Lower lobe of right lung (tissue), 2 donors: ENCODE results near the gene KLHL15. TPM values are rescaled to one million over a fixed set of nuclear protein-coding genes. Genes with fewer than 3 reads are reported as not detected.

Experiments used
- ATAC-seq, 2 donors: fragments of 200-7000 bp; cut with Tn5 transposase; one replicate each; pipeline ENCODE4 v1.9.1; 2020 to 2022; ENCODE audit warnings: mild to moderate bottlenecking in 2 of 2, moderate library complexity in 2 of 2
- DNase-seq: peaks from one replicate; pipeline ENCODE4 v3.0.0-alpha.2; 2020
- H3K27ac ChIP-seq: fragments of 200-600 bp; one replicate; pipeline ENCODE4 v1.8.0; 2022
- H3K27me3 ChIP-seq: fragments of 200-600 bp; one replicate; pipeline ENCODE4 v1.8.0; 2022; ENCODE audit warnings: low read depth
- H3K36me3 ChIP-seq: fragments of 200-600 bp; one replicate; pipeline ENCODE4 v1.8.0; 2022; ENCODE audit warnings: mild to moderate bottlenecking
- H3K4me1 ChIP-seq: fragments of 200-600 bp; one replicate; pipeline ENCODE4 v1.8.0; 2022
- H3K4me3 ChIP-seq: fragments of 200-600 bp; one replicate; pipeline ENCODE4 v1.8.0; 2022; ENCODE audit warnings: mild to moderate bottlenecking
- H3K9me3 ChIP-seq: fragments of 200-600 bp; one replicate; pipeline ENCODE4 v1.8.0; 2022
- CTCF ChIP-seq: fragments of 200-600 bp; IDR thresholded peaks from one replicate; pipeline ENCODE4 v1.8.0; 2022; ENCODE audit warnings: antibody characterized with exemption, mild to moderate bottlenecking
- intact Hi-C: fragments of 100-400 bp; cut with DNase I; formaldehyde crosslinking; loops from one replicate; pipeline ENCODE4 v1.11.0; 2022
- total RNA-seq: library from RNA; stranded (reverse); fragmentation: NEBNext Ultra II Directional; extraction: Animal tissue kit (Norgen Biotek cat#: 25700); gene quantifications from one replicate; pipeline ENCODE4 v1.2.1, GENCODE V29; 2021
- donor health status: DM: no; HTN: yes; CAD: no; lungs with severe emphysema.

The KLHL15 gene
- total RNA-seq, 1 donor from 2014 or later, result 6.3 TPM

DNA sequence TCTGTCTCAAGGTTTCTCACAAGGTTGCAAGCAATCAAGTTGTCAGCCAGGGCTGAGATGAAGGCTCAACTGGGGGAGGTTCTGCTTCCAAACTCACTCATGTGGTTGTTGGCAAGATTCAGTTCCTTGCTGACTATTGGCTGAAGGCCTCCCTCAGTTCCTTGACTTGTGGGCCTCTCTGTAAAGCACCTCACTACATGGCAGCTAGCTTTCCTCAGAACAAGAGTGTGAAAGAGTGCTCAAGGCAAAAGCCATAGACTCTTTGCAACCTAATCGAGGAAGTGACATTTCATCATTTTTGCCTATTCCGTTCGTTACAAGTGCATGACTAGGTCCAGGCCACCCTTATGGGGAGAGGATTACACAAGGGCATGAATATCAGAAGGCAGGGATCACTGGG lies 67.2 kb downstream of the KLHL15 start:
- intact Hi-C loops, result no loop called here
- Histone ChIP-seq H3K9me3 (no peaks in the 10 kb centered on the region), H3K27ac (no peak overlapping the region), H3K4me1 (no peaks in the 10 kb centered on the region), H3K36me3 (no peaks in the 10 kb centered on the region), H3K27me3 (no peaks in the 10 kb centered on the region), H3K4me3 (no peak overlapping the region)
- no peak for TF ChIP-seq CTCF
- peak in 1 of 2 donors; percentile 14 for ATAC-seq
- no peak for DNase-seq

- H3K36me3 ChIP-seq, result no peaks in the 10 kb centered on the region
- H3K4me1 ChIP-seq, result no peaks in the 10 kb centered on the region
- no peak overlapping the region for H3K4me3 ChIP-seq
- DNase-seq (no peak), ATAC-seq (no peak)
- intact Hi-C loops, result no loop called here
- no peaks in the 10 kb centered on the region for H3K27me3 ChIP-seq
- no peak for TF ChIP-seq CTCF
- no peak overlapping the region for H3K27ac ChIP-seq
- no peaks in the 10 kb centered on the region for H3K9me3 ChIP-seq
Measured at GRCh38 chrX:23954396-23954795, 72.6 kb downstream of the KLHL15 start.

GRCh38 chrX:23953908-23954269 lies 73.1 kb downstream of the KLHL15 start:
- H3K27ac ChIP-seq, result peak overlapping the region; percentile 65

DNA sequence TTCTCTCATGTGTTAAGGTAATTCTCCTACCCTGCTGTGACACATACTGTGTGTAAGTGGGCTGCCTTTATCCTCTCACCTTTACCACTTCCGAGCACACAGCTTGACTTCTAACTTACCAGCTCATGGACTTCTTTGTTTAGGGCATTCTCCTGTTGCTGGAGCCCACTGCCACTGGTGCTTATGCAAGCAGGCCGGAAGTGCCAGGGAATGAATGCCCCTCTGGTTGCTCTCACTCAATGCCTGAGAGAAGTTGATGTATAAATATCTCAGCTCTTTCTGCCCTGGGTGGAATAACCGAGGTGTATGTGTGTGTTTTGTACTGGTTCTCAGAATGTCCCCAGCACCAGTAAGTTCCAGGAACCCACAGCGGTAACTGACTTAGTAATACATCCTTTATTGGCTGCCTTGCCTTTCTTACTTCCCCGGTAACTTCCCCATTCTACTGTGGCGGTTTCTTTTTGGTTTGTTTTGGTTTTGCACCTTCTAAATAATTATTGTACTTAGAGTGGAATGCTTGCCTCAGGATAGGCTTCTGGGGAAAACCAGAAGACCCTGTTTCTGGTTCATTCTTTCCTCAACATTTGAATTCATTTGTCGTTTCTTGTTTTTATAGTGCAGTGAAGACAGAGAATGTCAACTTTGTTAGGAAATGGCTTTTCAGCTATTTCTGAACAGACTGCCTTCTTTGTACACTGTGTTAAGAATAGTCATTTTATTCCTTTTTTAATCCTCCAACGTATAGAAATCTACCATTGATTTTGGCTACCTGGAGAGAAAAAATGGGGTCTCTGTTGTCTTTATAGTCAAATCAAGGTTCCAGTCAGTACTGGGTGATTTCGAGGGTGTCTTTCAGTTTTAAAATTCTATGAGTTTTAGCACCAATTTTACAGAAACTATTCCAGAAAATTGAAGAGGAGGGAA lies 73.7 kb downstream of the KLHL15 start:
- no peaks in the 10 kb centered on the region for H3K4me1 ChIP-seq
- H3K4me3 ChIP-seq, result no peak overlapping the region
- TF ChIP-seq CTCF, result no peak
- intact Hi-C loops, result no loop called here
- DNase-seq, result no peak
- H3K27me3 ChIP-seq, result no peaks in the 10 kb centered on the region
- H3K36me3 ChIP-seq, result no peaks in the 10 kb centered on the region
- ATAC-seq, result peak in 1 of 2 donors; percentile 58
- no peaks in the 10 kb centered on the region for H3K9me3 ChIP-seq
- H3K27ac ChIP-seq, result peak overlapping the region; percentile 65

More at GRCh38 chrX:23953908-23954269, 73.1 kb downstream of the KLHL15 start:
- Histone ChIP-seq H3K4me3 (no peak overlapping the region), H3K27me3 (no peaks in the 10 kb centered on the region), H3K36me3 (no peaks in the 10 kb centered on the region), H3K4me1 (no peaks in the 10 kb centered on the region), H3K9me3 (no peaks in the 10 kb centered on the region)
- DNase-seq, result no peak
- intact Hi-C loops, result no loop called here
- no peak for TF ChIP-seq CTCF
- no peak for ATAC-seq

DNA sequence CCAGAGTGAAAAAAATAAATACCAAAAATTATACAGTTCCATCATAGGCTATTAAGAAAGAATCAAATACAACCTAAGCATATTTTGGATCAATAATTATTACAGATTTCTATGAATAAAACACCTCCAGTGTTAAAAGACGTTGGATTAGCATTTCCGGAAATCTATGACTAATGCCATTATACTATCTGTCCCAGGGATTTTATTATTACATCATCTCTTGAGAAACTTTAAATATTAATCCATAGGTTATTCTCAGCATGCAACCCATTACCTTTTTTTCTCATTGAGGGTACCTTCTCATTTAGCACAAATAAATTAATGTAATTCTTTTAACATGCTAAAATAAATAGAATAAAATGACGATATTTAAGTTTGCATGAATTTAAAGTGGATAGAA lies 74.6 kb downstream of the KLHL15 start:
- H3K36me3 ChIP-seq, result no peaks in the 10 kb centered on the region
- intact Hi-C loops, result no loop called here
- H3K27ac ChIP-seq, result no peak overlapping the region
- H3K4me1 ChIP-seq, result no peaks in the 10 kb centered on the region
- H3K27me3 ChIP-seq, result no peaks in the 10 kb centered on the region
- ATAC-seq (no peak), DNase-seq (no peak)
- TF ChIP-seq CTCF, result no peak
- no peaks in the 10 kb centered on the region for H3K9me3 ChIP-seq
- no peak overlapping the region for H3K4me3 ChIP-seq
